Measurements from ENCODE around the gene CRYZ. TPM values are rescaled to one million over a fixed set of nuclear protein-coding genes. Genes with fewer than 3 reads are reported as not detected.

CRYZ gene
- total RNA-seq, 1 donor from 2014 or later: not detected

GRCh38 chr1:74777525-74777924 is 44.7 kb upstream of the CRYZ start:
- DNase-seq (ENCODE audit: low spot score): no peak
- H3K27me3 Mint-ChIP-seq (ENCODE audit: insufficient read depth, low read depth): no peaks in the 10 kb centered on the region
- peaks cover 5% of the 10 kb centered on the region for H3K4me1 ChIP-seq
- H3K79me2 ChIP-seq (ENCODE audit: low read depth): no peaks in the 10 kb centered on the region
- H3F3A ChIP-seq (ENCODE audit: low read depth): no peaks in the 10 kb centered on the region
- H3K4me2 ChIP-seq: no peak overlapping the region
- no peaks in the 10 kb centered on the region for H3K9me3 ChIP-seq (ENCODE audit: low read depth)
- H4K20me1 ChIP-seq (ENCODE audit: low read depth): no peaks in the 10 kb centered on the region
- no peaks in the 10 kb centered on the region for H3K36me3 Mint-ChIP-seq
- no peak overlapping the region for H3K9ac ChIP-seq
- H3K4me3 Mint-ChIP-seq: no peak overlapping the region
- H3K27me3 ChIP-seq: no peaks in the 10 kb centered on the region
- H3K4me3 ChIP-seq: no peak overlapping the region
- TF ChIP-seq EZH2phosphoT487 (IDR thresholded peaks at IDR 0.05): no peak
- TF ChIP-seq CTCF (IDR thresholded peaks at IDR 0.05): no peak
- no peak for TF ChIP-seq EZH2 (IDR thresholded peaks at IDR 0.05)
- H3K27ac ChIP-seq: no peak overlapping the region
- H3K27ac Mint-ChIP-seq: no peak overlapping the region
- H2AFZ ChIP-seq (replicated peaks): no peak overlapping the region
- H3K9me3 Mint-ChIP-seq: no peaks in the 10 kb centered on the region
- H3K36me3 ChIP-seq: no peaks in the 10 kb centered on the region
- H3K4me1 Mint-ChIP-seq: peaks cover 6% of the 10 kb centered on the region

- Histone ChIP-seq H3K4me1 (peaks cover 3% of the 10 kb centered on the region), H3K27me3 (no peaks in the 10 kb centered on the region), H3K36me3 (no peaks in the 10 kb centered on the region), H3K27ac (no peak overlapping the region), H2AFZ (replicated peaks) (no peak overlapping the region), H3K4me3 (no peak overlapping the region), H3F3A (ENCODE audit: low read depth) (no peaks in the 10 kb centered on the region), H3K4me2 (no peak overlapping the region), H3K9ac (no peak overlapping the region), H3K79me2 (ENCODE audit: low read depth) (no peaks in the 10 kb centered on the region), H3K9me3 (ENCODE audit: low read depth) (no peaks in the 10 kb centered on the region), H4K20me1 (ENCODE audit: low read depth) (no peaks in the 10 kb centered on the region)
- no peak overlapping the region for H3K4me3 Mint-ChIP-seq
- H3K27ac Mint-ChIP-seq: no peak overlapping the region
- no peak for DNase-seq (ENCODE audit: low spot score)
- no peaks in the 10 kb centered on the region for H3K27me3 Mint-ChIP-seq (ENCODE audit: insufficient read depth, low read depth)
- no peaks in the 10 kb centered on the region for H3K9me3 Mint-ChIP-seq
- H3K36me3 Mint-ChIP-seq: no peaks in the 10 kb centered on the region
- TF ChIP-seq EZH2phosphoT487 (IDR thresholded peaks at IDR 0.05): no peak
- no peak for TF ChIP-seq CTCF (IDR thresholded peaks at IDR 0.05)
- no peak for TF ChIP-seq EZH2 (IDR thresholded peaks at IDR 0.05)
- peaks cover 5% of the 10 kb centered on the region for H3K4me1 Mint-ChIP-seq
These were observed 42.9 kb upstream of the CRYZ start for GRCh38 chr1:74775735-74776134.

- no peaks in the 10 kb centered on the region for H3F3A ChIP-seq (ENCODE audit: low read depth)
- Mint-ChIP-seq H3K4me3 (no peak overlapping the region), H3K27ac (no peak overlapping the region), H3K4me1 (no peaks in the 10 kb centered on the region), H3K27me3 (ENCODE audit: insufficient read depth, low read depth) (no peaks in the 10 kb centered on the region), H3K36me3 (no peaks in the 10 kb centered on the region), H3K9me3 (no peaks in the 10 kb centered on the region)
- no peak overlapping the region for H3K4me3 ChIP-seq
- no peaks in the 10 kb centered on the region for H4K20me1 ChIP-seq (ENCODE audit: low read depth)
- H3K4me2 ChIP-seq: no peak overlapping the region
- DNase-seq (ENCODE audit: low spot score): no peak
- no peaks in the 10 kb centered on the region for H3K36me3 ChIP-seq
- H3K9ac ChIP-seq: no peak overlapping the region
- no peak overlapping the region for H3K27ac ChIP-seq
- no peaks in the 10 kb centered on the region for H3K27me3 ChIP-seq
- no peaks in the 10 kb centered on the region for H3K9me3 ChIP-seq (ENCODE audit: low read depth)
- no peak for TF ChIP-seq EZH2phosphoT487 (IDR thresholded peaks at IDR 0.05)
- TF ChIP-seq CTCF (IDR thresholded peaks at IDR 0.05): no peak
- TF ChIP-seq EZH2 (IDR thresholded peaks at IDR 0.05): no peak
- no peaks in the 10 kb centered on the region for H3K4me1 ChIP-seq
- no peaks in the 10 kb centered on the region for H3K79me2 ChIP-seq (ENCODE audit: low read depth)
- no peak overlapping the region for H2AFZ ChIP-seq (replicated peaks)
These were observed 40.7 kb upstream of the CRYZ start for GRCh38 chr1:74773582-74773981.

Data from neural progenitor cell (in vitro differentiated cells).